ENCODE data around the gene CARD11.

CARD11 gene

DNA sequence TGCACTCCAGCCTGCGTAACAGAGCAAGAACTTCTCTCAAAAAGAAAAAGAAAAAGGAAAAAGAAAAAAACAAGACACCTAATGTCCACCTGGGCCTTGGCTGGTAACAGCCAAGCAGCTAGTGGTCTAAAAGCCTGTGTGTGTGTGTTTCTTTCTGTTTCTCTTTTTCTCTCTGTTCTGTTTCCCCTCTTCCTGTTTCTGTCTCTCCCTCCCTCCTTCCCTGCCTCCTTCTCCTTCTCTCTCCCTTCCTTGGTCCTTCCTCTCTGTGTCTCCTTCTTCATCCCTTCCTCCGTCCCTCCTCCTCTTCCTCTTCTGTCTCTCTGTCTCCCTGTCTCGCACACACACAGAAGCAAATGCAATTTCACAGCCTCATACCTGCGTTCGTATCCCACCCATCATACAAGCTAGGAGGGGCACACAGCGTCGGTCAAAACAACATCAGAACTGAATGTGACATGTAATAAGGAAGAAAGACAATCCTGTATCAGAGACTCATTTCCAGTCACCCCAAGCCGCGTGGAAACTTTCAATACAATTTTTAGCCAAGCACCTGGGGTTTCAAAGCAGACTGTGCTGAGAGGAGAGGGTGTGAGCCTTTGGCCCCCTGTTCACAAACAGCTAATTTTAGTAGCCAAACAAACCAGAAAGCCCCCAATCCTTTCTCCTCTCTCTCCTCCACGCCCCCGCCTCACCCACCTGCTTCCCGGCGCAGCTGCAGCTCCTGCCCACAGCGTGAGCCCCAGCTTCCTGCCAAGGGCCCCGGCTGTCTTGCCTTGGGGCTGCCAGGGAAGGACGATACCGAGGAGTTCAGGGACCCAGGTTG, 149.3 kb downstream of the CARD11 start:
- DNase-seq = no peak

- no peak for DNase-seq
Observed at GRCh38 chr7:2893411-2893861, 150.2 kb downstream of the CARD11 start.

GRCh38 chr7:2892549-2892948, 151.1 kb downstream of the CARD11 start:
- no peak for DNase-seq

- DNase-seq = no peak
Observed at GRCh38 chr7:2887816-2888215, 155.9 kb downstream of the CARD11 start.

DNA sequence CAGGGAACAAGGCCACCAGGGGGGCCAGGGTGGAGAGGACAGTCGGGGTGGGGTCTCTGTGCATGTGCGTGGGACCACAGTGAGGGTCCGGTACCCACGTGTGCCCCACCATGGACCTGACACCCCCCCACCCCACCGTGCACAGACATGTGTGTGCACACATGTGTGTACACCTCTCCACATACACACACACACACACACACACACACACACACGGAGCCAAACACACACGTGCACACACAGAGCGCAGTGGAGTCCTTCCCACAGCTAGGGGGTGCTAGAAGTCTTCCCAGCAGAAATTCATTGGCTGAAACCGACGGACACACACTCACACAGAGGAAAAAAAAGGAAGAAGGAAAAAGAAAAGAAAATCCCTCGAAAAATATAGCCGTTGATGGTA, 156.8 kb downstream of the CARD11 start:
- peak; percentile 94 for DNase-seq

DNA sequence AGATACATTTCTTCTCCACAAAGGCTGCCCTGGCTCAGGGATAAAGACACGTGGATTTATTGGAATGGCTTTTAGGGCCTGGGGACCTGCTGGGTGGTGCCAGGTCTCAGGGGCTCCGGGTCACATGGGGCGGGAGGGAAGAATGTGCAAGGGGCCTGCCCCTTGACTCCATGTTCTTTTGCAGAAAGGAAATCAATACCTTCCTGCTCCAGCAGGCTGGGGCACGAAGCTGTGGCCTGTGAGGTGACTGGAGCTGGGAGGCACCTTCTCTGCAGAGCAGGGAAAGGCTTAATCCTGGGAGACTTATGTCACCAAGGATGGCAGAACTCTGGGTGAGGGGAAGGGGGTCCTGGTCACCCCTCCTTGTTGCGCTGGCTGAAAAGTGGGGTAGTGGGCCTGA, 157.3 kb downstream of the CARD11 start:
- no peak for DNase-seq

- DNase-seq = no peak
Observed at GRCh38 chr7:2884161-2884560, 159.5 kb downstream of the CARD11 start.

- no peak for DNase-seq
Observed at GRCh38 chr7:2883101-2883500, 160.6 kb downstream of the CARD11 start.

DNA sequence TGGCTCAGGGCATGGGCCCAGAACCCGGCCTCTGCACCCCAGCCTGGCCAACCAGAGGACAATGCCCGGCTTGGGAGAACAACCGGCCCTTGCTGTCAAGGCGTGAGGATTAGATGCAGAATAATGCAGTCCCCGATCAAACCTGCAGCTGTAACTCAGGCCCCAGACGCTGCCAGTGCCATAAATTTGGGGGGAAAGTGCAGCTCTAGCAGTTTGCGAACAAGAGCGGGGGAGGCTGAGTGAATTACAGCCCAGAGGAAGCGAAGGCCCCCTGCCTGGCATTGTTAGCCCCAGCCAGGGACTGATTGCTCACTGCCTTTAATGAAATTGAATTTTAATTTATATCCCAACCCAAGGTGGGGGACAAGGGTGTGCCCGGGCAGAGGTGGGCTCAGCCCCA, 161.6 kb downstream of the CARD11 start:
- DNase-seq = no peak

- no peak for DNase-seq
Observed at GRCh38 chr7:2880874-2881533, 162.7 kb downstream of the CARD11 start.

DNA sequence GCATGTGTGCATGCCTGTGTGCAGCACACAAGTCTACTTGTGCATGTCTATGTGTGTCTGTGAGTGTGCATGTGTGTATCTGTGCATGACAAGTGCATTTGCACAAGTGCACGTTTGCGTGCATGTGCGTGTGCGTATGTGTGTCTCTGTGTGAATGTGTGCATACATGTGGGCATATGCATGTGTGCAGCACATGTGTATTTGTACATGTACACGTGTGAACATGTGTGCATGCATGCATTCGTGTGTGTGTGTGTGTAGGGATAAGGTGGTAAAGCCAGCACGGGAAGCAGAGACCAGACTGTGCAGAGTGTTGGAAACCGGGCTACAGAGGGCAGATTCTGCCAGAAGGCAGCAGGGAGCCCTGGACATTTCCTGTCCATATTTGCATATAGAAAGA, 163.6 kb downstream of the CARD11 start:
- DNase-seq = no peak

DNA sequence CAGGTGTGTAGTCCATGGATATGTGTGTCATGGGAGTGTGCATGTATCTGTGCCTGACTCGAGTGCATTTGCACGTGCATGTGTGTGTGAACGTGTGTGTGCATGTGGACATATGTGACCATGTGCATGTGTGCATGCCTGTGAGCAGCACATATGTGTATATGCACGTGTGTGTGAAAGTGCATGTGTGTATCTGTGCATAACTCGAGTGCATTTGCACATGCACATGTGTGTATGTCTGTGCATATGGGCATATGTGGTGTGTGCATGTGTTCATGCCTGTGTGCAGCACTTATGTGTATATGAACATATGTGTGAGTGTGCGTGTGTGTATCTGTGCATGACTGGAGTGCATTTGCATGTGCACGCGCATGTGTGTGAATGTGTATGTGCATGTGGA, 164.3 kb downstream of the CARD11 start:
- no peak for DNase-seq

DNA sequence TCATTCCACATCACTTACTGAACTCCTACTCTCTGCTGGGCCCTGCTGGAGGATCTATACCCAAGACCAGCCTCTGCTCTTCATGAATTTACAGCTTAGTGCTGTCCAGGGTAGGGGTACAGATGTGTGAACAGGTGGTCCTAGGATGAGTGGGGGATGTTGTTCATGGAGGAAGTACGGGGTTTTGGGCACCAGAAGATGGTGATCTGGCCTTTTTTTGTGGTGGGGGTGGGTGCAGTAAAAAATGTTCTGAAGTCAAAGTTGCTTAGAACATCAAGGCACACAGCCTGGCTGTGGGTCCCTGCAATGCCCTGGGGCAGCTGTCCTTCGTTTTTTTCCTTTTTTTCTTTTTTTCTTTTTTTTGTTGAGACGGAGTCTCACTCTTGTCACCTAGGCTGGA, 165.4 kb downstream of the CARD11 start:
- no peak for DNase-seq

- no peak for DNase-seq
Observed at GRCh38 chr7:2876031-2876731, 167.5 kb downstream of the CARD11 start.

DNA sequence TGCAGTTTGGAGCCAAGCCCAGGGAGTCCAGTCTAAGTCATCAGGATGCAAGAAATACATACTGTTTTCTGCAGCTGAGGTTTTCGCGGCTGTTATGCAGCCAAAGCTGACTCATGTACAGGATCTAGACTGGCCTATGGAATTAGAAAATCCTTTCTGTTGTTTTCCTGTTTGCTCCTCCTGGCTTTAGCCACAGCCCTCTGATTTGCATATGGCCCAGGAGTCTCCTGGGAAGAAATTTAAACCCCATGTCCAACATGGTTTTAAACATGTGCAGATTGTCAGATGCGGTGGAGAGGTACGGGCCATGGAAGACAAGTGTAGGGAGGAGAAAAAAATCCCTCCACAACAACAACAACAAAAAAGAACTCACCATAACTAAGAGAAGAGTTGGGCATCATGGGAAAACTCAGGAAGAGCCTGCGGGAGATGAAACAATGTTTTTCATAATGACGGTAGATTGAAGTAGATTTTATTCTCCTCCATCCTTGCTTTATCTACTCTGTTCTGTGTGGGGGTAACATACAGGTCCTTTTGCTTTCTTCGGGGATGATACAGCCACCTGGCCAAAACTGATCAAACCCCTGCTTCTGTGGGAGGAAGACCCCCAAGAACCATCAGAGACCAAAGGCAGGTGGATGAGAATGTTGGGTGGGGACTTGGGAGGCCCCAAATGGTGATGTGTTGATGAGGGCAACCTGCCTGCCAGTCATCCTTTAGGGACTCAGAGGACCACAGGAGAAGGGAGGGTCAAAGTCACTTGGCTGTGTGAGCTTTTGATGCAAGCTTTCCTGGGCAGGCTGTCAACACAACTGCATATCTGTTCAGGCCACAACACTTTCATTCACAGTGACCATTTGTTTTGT, 169.7 kb downstream of the CARD11 start:
- DNase-seq = no peak

DNA sequence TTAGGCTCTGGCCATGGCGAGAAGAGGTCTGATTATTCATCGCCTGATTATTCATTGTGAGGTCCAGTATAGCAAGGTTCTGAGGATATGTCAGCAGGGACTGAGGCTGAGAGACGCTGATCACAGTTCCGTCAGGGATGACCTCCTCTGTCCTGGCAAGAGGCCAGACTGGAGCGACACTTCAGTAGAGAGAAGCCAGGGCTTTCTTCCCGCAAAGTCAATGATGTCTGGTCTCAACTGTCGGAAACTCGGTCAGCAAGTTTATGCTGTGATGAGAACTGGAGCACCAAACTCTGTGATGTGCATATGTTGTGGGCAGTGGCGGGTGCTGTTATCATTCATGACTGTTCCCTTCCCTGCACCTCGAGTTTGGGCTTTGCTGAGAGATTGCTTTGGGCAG, 170.5 kb downstream of the CARD11 start:
- DNase-seq = no peak

- no peak for DNase-seq
Observed at GRCh38 chr7:2872296-2872874, 171.3 kb downstream of the CARD11 start.

DNA sequence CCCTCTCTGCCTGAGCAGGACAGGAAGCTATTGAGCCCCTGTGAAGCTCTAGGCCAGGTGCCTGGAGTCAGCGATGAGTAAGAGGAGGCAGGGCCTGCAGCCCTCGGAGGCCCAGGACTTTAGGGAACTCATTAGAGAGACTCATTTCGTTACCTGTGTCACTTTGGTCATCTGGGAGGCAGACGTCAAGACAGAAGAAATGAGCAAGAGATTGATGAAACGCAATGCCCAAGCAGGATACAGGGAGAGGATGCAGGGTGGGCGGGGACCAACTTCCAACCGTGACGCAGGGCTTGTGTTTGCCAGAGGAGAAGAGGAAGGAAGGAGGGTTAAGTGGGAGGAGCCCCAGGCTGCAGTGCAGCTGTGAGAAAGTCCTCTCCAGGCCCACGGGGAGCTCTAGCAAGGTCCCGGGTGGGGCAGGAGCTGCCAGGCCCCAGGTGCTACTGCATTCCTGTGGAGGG, 173.2 kb downstream of the CARD11 start:
- DNase-seq = no peak

DNA sequence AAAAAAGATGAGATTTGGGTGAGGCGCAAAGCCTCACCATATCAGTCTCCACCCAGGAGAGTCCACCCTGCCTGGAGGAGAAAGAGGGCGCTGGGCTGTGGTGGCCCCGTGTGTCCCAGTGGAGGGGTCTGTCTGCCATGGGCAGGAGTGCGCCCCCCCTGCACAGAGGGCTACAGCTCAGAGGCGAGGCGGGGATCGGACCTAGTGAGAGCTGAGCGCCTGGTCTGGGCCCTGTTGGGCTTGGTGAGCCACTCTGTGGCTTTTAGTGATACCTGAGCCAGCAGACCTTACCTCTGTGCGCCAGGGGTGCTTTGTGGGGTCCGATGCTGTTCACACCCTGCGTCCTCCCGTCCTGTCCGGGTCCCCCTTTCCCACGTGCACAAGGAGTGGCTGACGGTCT, 173.7 kb downstream of the CARD11 start:
- DNase-seq = no peak

DNA sequence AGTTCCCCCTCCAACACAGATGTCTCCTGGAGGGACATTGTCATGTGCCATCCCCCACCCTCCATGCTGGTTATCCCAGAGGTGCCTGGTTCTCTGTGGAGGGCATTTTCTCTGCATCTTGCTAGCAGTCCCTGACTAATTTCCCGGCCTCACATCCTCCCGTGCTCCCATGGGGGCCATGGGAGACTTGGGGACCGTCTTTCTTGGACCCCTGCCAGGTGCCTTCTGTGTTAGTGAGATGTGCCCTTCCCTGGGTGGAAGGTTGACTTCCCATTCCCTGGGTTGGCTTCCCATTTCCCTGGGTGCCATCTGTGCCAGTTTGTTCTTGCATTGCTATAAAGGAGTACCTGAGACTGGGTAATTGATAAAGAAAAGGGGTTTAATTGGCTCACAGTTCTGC, 177.1 kb downstream of the CARD11 start:
- no peak for DNase-seq

GRCh38 chr7:2864999-2865670, 178.5 kb downstream of the CARD11 start:
- peak; percentile 91 for DNase-seq

Measured in eye (tissue), 1 donor.